Activated CD4-positive, alpha-beta T cell treated with anti-CD3 and anti-CD28 coated beads for 36 hours (primary cell): ENCODE measurements around the gene RIOK3. TPM values are rescaled to one million over a fixed set of nuclear protein-coding genes. Genes with fewer than 3 reads are reported as not detected.
"Not testable (repeated sequence)": the region's sequence is repeated elsewhere in the genome, so short reads cannot be mapped to it uniquely, and the experiment has no call there.

Source experiments
- ATAC-seq: fragments of 200-7000 bp; cut with Tn5 transposase; one replicate; pipeline ENCODE4 v1.10.0; 2021; ENCODE audit warnings: mild to moderate bottlenecking, moderate library complexity
- CTCF ChIA-PET: fragments of 350-600 bp; sonication (Branson Sonifier 250); formaldehyde crosslinking; loops from one replicate; lab custom pipeline; 2021; ENCODE audit warnings: antibody characterized with exemption; lab: Charles Lee
- POLR2A ChIA-PET: fragments of 350-600 bp; sonication (Branson Sonifier 250); formaldehyde crosslinking; loops from one replicate; lab custom pipeline; 2021; ENCODE audit warnings: antibody characterized with exemption, inconsistent platforms; lab: Charles Lee
- DNase-seq: peaks from one replicate; pipeline ENCODE4 v3.0.0-alpha.2; 2020
- H3K27ac Mint-ChIP-seq: one replicate; pipeline ENCODE4 v1.8.0; 2021; ENCODE audit warnings: mixed read lengths
- H3K27me3 Mint-ChIP-seq: one replicate; pipeline ENCODE4 v1.8.0; 2021; ENCODE audit warnings: mixed read lengths
- H3K36me3 Mint-ChIP-seq: one replicate; pipeline ENCODE4 v1.8.0; 2021; ENCODE audit warnings: low read depth, mixed read lengths
- H3K4me1 Mint-ChIP-seq: one replicate; pipeline ENCODE4 v1.8.0; 2021; ENCODE audit warnings: mixed read lengths
- H3K4me3 Mint-ChIP-seq: one replicate; pipeline ENCODE4 v1.8.0; 2021; ENCODE audit warnings: mild to moderate bottlenecking, moderate library complexity, mixed read lengths
- H3K9me3 Mint-ChIP-seq: one replicate; pipeline ENCODE4 v1.8.0; 2021; ENCODE audit warnings: low read depth, mixed read lengths
- intact Hi-C, 2 experiments: fragments of 100-400 bp; cut with DNase I in 1 of 2; cut with micrococcal nuclease in 1 of 2; formaldehyde crosslinking; loops; one replicate each; pipeline versions ENCODE4 v1.14.2 to v1.15.1; 2022 to 2024; cut with DNase I, micrococcal nuclease
- total RNA-seq, 2 experiments: library from RNA; stranded (reverse); gene quantifications; one replicate each; pipeline ENCODE4 v1.2.3, GENCODE V29; 2021

The RIOK3 gene
- total RNA-seq, 2 experiments from 2014 or later, result 71.1 to 71.2 TPM

GRCh38 chr18:23470620-23471387 lies 17.7 kb downstream of the RIOK3 start:
- H3K36me3 Mint-ChIP-seq, result peaks cover 29% of the 10 kb centered on the region
- ChIA-PET CTCF (interaction anchor here (1.1 to 3.8 kb wide), 2 partner anchors 9 to 28 kb away, joined by 3 to 12 read pairs; no protein-coding TSS in a partner anchor), POLR2A (no interaction called here)
- H3K27ac Mint-ChIP-seq, result no peak overlapping the region
- no peaks in the 10 kb centered on the region for H3K9me3 Mint-ChIP-seq
- H3K4me3 Mint-ChIP-seq, result no peak overlapping the region
- H3K4me1 Mint-ChIP-seq, result no peaks in the 10 kb centered on the region
- DNase-seq (no peak), ATAC-seq (no peak)
- intact Hi-C loops, result no loop called here
- H3K27me3 Mint-ChIP-seq, result no peaks in the 10 kb centered on the region

- no peaks in the 10 kb centered on the region for H3K9me3 Mint-ChIP-seq
- H3K4me3 Mint-ChIP-seq, result no peak overlapping the region
- peaks cover 30% of the 10 kb centered on the region for H3K36me3 Mint-ChIP-seq
- ChIA-PET POLR2A (no interaction called here), CTCF (interaction anchor here (3.8 kb wide), 1 partner anchor 27 kb away, joined by 12 read pairs; no protein-coding TSS in a partner anchor)
- no peak for ATAC-seq
- no peaks in the 10 kb centered on the region for H3K4me1 Mint-ChIP-seq
- intact Hi-C loops, result no loop called here
- no peak for DNase-seq
- no peak overlapping the region for H3K27ac Mint-ChIP-seq
- H3K27me3 Mint-ChIP-seq, result no peaks in the 10 kb centered on the region
These were observed 18.4 kb downstream of the RIOK3 start for GRCh38 chr18:23471486-23471885.

- H3K27ac Mint-ChIP-seq, result no peak overlapping the region
These were observed 26.9 kb downstream of the RIOK3 start for GRCh38 chr18:23479829-23480505.

GRCh38 chr18:23484561-23485182 lies 31.6 kb downstream of the RIOK3 start:
- intact Hi-C loops, result no loop called here
- H3K27ac Mint-ChIP-seq, result no peak overlapping the region
- CTCF ChIA-PET, result interaction anchor here (1.2 to 2.8 kb wide), 2 partner anchors 12 to 14 kb away, joined by 4 to 13 read pairs; no protein-coding TSS in a partner anchor

More at GRCh38 chr18:23479829-23480505, 26.9 kb downstream of the RIOK3 start:
- ChIA-PET CTCF (interaction anchor here (1.5 to 2.4 kb wide), 2 partner anchors 10 to 18 kb away, joined by 3 to 7 read pairs; no protein-coding TSS in a partner anchor), POLR2A (interaction anchor here (0.6 kb wide), 1 partner anchor 31 kb away, joined by 3 read pairs; no protein-coding TSS in a partner anchor)
- intact Hi-C loops, result no loop called here
- Mint-ChIP-seq H3K4me1 (peaks cover 2% of the 10 kb centered on the region), H3K9me3 (no peaks in the 10 kb centered on the region), H3K4me3 (no peak overlapping the region), H3K36me3 (peaks cover 43% of the 10 kb centered on the region), H3K27me3 (no peaks in the 10 kb centered on the region)
- DNase-seq (no peak), ATAC-seq (no peak)

GRCh38 chr18:23485386-23485785 lies 32.3 kb downstream of the RIOK3 start:
- DNase-seq (no peak), ATAC-seq (no peak)
- Mint-ChIP-seq H3K27ac (no peak overlapping the region), H3K9me3 (no peaks in the 10 kb centered on the region), H3K27me3 (no peaks in the 10 kb centered on the region), H3K4me1 (peaks cover 19% of the 10 kb centered on the region), H3K36me3 (peaks cover 13% of the 10 kb centered on the region), H3K4me3 (no peak overlapping the region)
- CTCF ChIA-PET, result interaction anchor here (1.2 kb wide), 1 partner anchor 11 kb away, joined by 4 read pairs; no protein-coding TSS in a partner anchor
- intact Hi-C loops, result no loop called here
- POLR2A ChIA-PET, result interaction anchor here (0.6 kb wide), 1 partner anchor 321 kb away, joined by 4 read pairs; no protein-coding TSS in a partner anchor

More at GRCh38 chr18:23484561-23485182, 31.6 kb downstream of the RIOK3 start:
- DNase-seq, result no peak
- H3K4me1 Mint-ChIP-seq, result peaks cover 19% of the 10 kb centered on the region
- ATAC-seq, result no peak
- no peaks in the 10 kb centered on the region for H3K9me3 Mint-ChIP-seq
- POLR2A ChIA-PET, result no interaction called here
- H3K36me3 Mint-ChIP-seq, result peaks cover 19% of the 10 kb centered on the region
- no peaks in the 10 kb centered on the region for H3K27me3 Mint-ChIP-seq
- no peak overlapping the region for H3K4me3 Mint-ChIP-seq

- peak overlapping the region; percentile 90 for H3K27ac Mint-ChIP-seq
- H3K4me1 Mint-ChIP-seq, result peaks cover 19% of the 10 kb centered on the region
- no peaks in the 10 kb centered on the region for H3K9me3 Mint-ChIP-seq
- intact Hi-C loops, result loop anchor here in 1 of 2 experiments (1.0 to 2.0 kb wide), 2 partner anchors 15 to 35 kb away; partner anchors contain the start of genes RIOK3 and RMC1
- peak; percentile 86 for ATAC-seq
- POLR2A ChIA-PET, result interaction anchor here (0.5 to 1.0 kb wide), 3 partner anchors 8 to 99 kb away, joined by 3 to 4 read pairs (median 3); partner anchors contain the start of gene RIOK3
- CTCF ChIA-PET, result interaction anchor here (0.5 to 1.9 kb wide), 12 partner anchors 9 to 588 kb away, joined by 3 to 22 read pairs (median 4); no protein-coding TSS in a partner anchor
- H3K4me3 Mint-ChIP-seq, result peak overlapping the region; percentile 59
- no peaks in the 10 kb centered on the region for H3K27me3 Mint-ChIP-seq
- peak; percentile 76 for DNase-seq
- H3K36me3 Mint-ChIP-seq, result peaks cover 3% of the 10 kb centered on the region
These were observed 34.9 kb downstream of the RIOK3 start for GRCh38 chr18:23487738-23488570.

- H3K9me3 Mint-ChIP-seq, H3K4me3 Mint-ChIP-seq, POLR2A ChIA-PET, DNase-seq, H3K36me3 Mint-ChIP-seq, ATAC-seq, H3K27me3 Mint-ChIP-seq, H3K27ac Mint-ChIP-seq: not testable (repeated sequence)
- CTCF ChIA-PET, result interaction anchor here (1.4 kb wide), 1 partner anchor 9 kb away, joined by 5 read pairs; no protein-coding TSS in a partner anchor
- H3K4me1 Mint-ChIP-seq, result peaks cover 17% of the 10 kb centered on the region
- intact Hi-C loops, result loop anchor here in 1 of 2 experiments (2.0 kb wide), 1 partner anchor 37 kb away; the partner anchor contains the start of gene RIOK3
These were observed 36.5 kb downstream of the RIOK3 start for GRCh38 chr18:23489586-23489985.

GRCh38 chr18:23493654-23494053 lies 40.6 kb downstream of the RIOK3 start:
- no peaks in the 10 kb centered on the region for H3K36me3 Mint-ChIP-seq
- no peak overlapping the region for H3K4me3 Mint-ChIP-seq
- ChIA-PET CTCF (interaction anchor here (0.9 kb wide), 1 partner anchor 35 kb away, joined by 3 read pairs; no protein-coding TSS in a partner anchor), POLR2A (no interaction called here)
- H3K9me3 Mint-ChIP-seq, result no peaks in the 10 kb centered on the region
- intact Hi-C loops, result no loop called here
- no peak overlapping the region for H3K27ac Mint-ChIP-seq
- DNase-seq (no peak), ATAC-seq (no peak)
- no peaks in the 10 kb centered on the region for H3K27me3 Mint-ChIP-seq
- H3K4me1 Mint-ChIP-seq, result peaks cover 5% of the 10 kb centered on the region

- H3K4me1 Mint-ChIP-seq, result peaks cover 9% of the 10 kb centered on the region
- intact Hi-C loops, result no loop called here
- H3K4me3 Mint-ChIP-seq, result no peak overlapping the region
- ChIA-PET POLR2A (no interaction called here), CTCF (interaction anchor here (2.4 kb wide), 1 partner anchor 12 kb away, joined by 5 read pairs; no protein-coding TSS in a partner anchor)
- no peaks in the 10 kb centered on the region for H3K36me3 Mint-ChIP-seq
- DNase-seq (no peak), ATAC-seq (no peak)
- no peaks in the 10 kb centered on the region for H3K27me3 Mint-ChIP-seq
- H3K27ac Mint-ChIP-seq, result no peak overlapping the region
- H3K9me3 Mint-ChIP-seq, result no peaks in the 10 kb centered on the region
These were observed 41.9 kb downstream of the RIOK3 start for GRCh38 chr18:23494992-23495391.
